ENCODE results near the gene LAMA5. TPM values are rescaled to one million over a fixed set of nuclear protein-coding genes. Genes with fewer than 3 reads are reported as not detected.

LAMA5 gene
- total RNA-seq, 3 donors from 2014 or later: 16.6 to 114 (median 53.3) TPM

- Histone ChIP-seq H3K4me3 (no peak overlapping the region), H3K9me3 (no peaks in the 10 kb centered on the region), H3K4me1 (no peaks in the 10 kb centered on the region), H3K27me3 (no peaks in the 10 kb centered on the region), H3K27ac (no peak overlapping the region), H3K36me3 (no peaks in the 10 kb centered on the region)
- intact Hi-C loops (cut with DNase I; ENCODE audit: low total_unique reads): no loop called here
- TF ChIP-seq POLR2A (IDR thresholded peaks at IDR 0.05): no peak
- no peak for TF ChIP-seq CTCF (IDR thresholded peaks at IDR 0.05)
- no peak for TF ChIP-seq POLR2AphosphoS5 (IDR thresholded peaks at IDR 0.05)
- no peak for DNase-seq (ENCODE audit: low spot score in 2 of 2)
These were observed 35.8 kb downstream of the LAMA5 start for GRCh38 chr20:62331347-62331746.

GRCh38 chr20:62330576-62331317 is 36.4 kb downstream of the LAMA5 start:
- TF ChIP-seq POLR2AphosphoS5 (IDR thresholded peaks at IDR 0.05): no peak
- no peak for TF ChIP-seq CTCF (IDR thresholded peaks at IDR 0.05)
- TF ChIP-seq POLR2A (IDR thresholded peaks at IDR 0.05): no peak
- no peaks in the 10 kb centered on the region for H3K36me3 ChIP-seq
- no peak overlapping the region for H3K27ac ChIP-seq
- DNase-seq (ENCODE audit: low spot score in 2 of 2): no peak
- no peaks in the 10 kb centered on the region for H3K9me3 ChIP-seq
- no peak overlapping the region for H3K4me3 ChIP-seq
- intact Hi-C loops (cut with DNase I; ENCODE audit: low total_unique reads): no loop called here
- H3K27me3 ChIP-seq: no peaks in the 10 kb centered on the region
- no peaks in the 10 kb centered on the region for H3K4me1 ChIP-seq

GRCh38 chr20:62329389-62330377 is 37.4 kb downstream of the LAMA5 start:
- H3K4me3 ChIP-seq: no peak overlapping the region
- no peak overlapping the region for H3K27ac ChIP-seq
- no peaks in the 10 kb centered on the region for H3K9me3 ChIP-seq
- H3K27me3 ChIP-seq: no peaks in the 10 kb centered on the region
- no peak for TF ChIP-seq POLR2AphosphoS5 (IDR thresholded peaks at IDR 0.05)
- no peak for TF ChIP-seq POLR2A (IDR thresholded peaks at IDR 0.05)
- no peak for TF ChIP-seq CTCF (IDR thresholded peaks at IDR 0.05)
- no peak for DNase-seq (ENCODE audit: low spot score in 2 of 2)
- intact Hi-C loops (cut with DNase I; ENCODE audit: low total_unique reads): no loop called here
- H3K36me3 ChIP-seq: no peaks in the 10 kb centered on the region
- H3K4me1 ChIP-seq: no peaks in the 10 kb centered on the region

- H3K36me3 ChIP-seq: no peaks in the 10 kb centered on the region
- intact Hi-C loops (cut with DNase I; ENCODE audit: low total_unique reads): no loop called here
- no peaks in the 10 kb centered on the region for H3K27me3 ChIP-seq
- DNase-seq (ENCODE audit: low spot score in 2 of 2): no peak
- no peaks in the 10 kb centered on the region for H3K9me3 ChIP-seq
- no peak for TF ChIP-seq POLR2A (IDR thresholded peaks at IDR 0.05)
- H3K27ac ChIP-seq: no peak overlapping the region
- no peak overlapping the region for H3K4me3 ChIP-seq
- no peaks in the 10 kb centered on the region for H3K4me1 ChIP-seq
These were observed 38.3 kb downstream of the LAMA5 start for GRCh38 chr20:62328684-62329388.

GRCh38 chr20:62327726-62328495 is 39.2 kb downstream of the LAMA5 start:
- TF ChIP-seq POLR2AphosphoS5 (IDR thresholded peaks at IDR 0.05) (no peak), CTCF (IDR thresholded peaks at IDR 0.05) (no peak), POLR2A (IDR thresholded peaks at IDR 0.05) (no peak)
- DNase-seq (ENCODE audit: low spot score in 2 of 2): no peak
- intact Hi-C loops (cut with DNase I; ENCODE audit: low total_unique reads): no loop called here
- Histone ChIP-seq H3K4me1 (no peaks in the 10 kb centered on the region), H3K27me3 (no peaks in the 10 kb centered on the region), H3K27ac (no peak overlapping the region), H3K4me3 (no peak overlapping the region), H3K36me3 (no peaks in the 10 kb centered on the region), H3K9me3 (no peaks in the 10 kb centered on the region)

Measured in breast epithelium (tissue), 4 donors.